DOHH2 (cell line): ENCODE measurements around the gene FFAR3.

Source experiments
- H3F3A ChIP-seq: fragments of 200-600 bp; sonication (generic), shearing (Covaris generic); 2 replicates; pipeline ENCODE4 v1.6.0; 2016; ENCODE audit warnings: antibody characterized with exemption, mild to moderate bottlenecking; ENCODE audit not compliant: control insufficient read depth, insufficient read depth
- H3K27ac ChIP-seq: fragments of 200-600 bp; sonication (generic); 2 replicates; pipeline ENCODE4 v1.5.1; 2014; ENCODE audit warnings: low read depth, mild to moderate bottlenecking, low read length, moderate library complexity
- H3K27me3 ChIP-seq: fragments of 200-600 bp; sonication (generic); 2 replicates; pipeline ENCODE4 v1.6.1; 2014; ENCODE audit warnings: mild to moderate bottlenecking, low read length, mixed read lengths; ENCODE audit not compliant: control insufficient read depth
- H3K36me3 ChIP-seq: fragments of 200-600 bp; sonication (generic); 2 replicates; pipeline ENCODE4 v1.6.1; 2014; ENCODE audit warnings: mild to moderate bottlenecking, low read length, moderate library complexity, mixed read lengths; ENCODE audit not compliant: control insufficient read depth
- H3K4me1 ChIP-seq: fragments of 200-600 bp; sonication (generic); 2 replicates; pipeline ENCODE4 v1.6.1; 2014; ENCODE audit warnings: mild to moderate bottlenecking, low read length, mixed read lengths; ENCODE audit not compliant: control insufficient read depth
- H3K4me2 ChIP-seq: fragments of 200-600 bp; sonication (generic); 2 replicates; pipeline ENCODE4 v1.6.0; 2014; ENCODE audit warnings: mild to moderate bottlenecking, low read length, moderate library complexity
- H3K4me3 ChIP-seq: fragments of 200-600 bp; sonication (generic); 2 replicates; pipeline ENCODE4 v1.5.1; 2014; ENCODE audit warnings: mild to moderate bottlenecking, low read length, mixed read lengths
- H3K79me2 ChIP-seq: fragments of 200-600 bp; sonication (generic); 2 replicates; pipeline ENCODE4 v1.6.1; 2014; ENCODE audit warnings: mild to moderate bottlenecking, low read length, mixed read lengths; ENCODE audit not compliant: control insufficient read depth
- H3K9me2 ChIP-seq: fragments of 200-600 bp; sonication (generic); replicated peaks from 2 replicates; pipeline ENCODE4 v1.6.1; 2014; ENCODE audit warnings: mild to moderate bottlenecking, low read length, mixed read lengths; ENCODE audit not compliant: control insufficient read depth
- H3K9me3 ChIP-seq: fragments of 200-600 bp; sonication (generic); 2 replicates; pipeline ENCODE4 v1.6.1; 2014; ENCODE audit warnings: antibody characterized with exemption, low read length, mixed read lengths; ENCODE audit not compliant: control insufficient read depth, insufficient read depth
- H4K20me1 ChIP-seq: fragments of 200-600 bp; sonication (generic); 2 replicates; pipeline ENCODE4 v1.6.0; 2014; ENCODE audit warnings: low read depth, mild to moderate bottlenecking, antibody characterized with exemption, low read length, moderate library complexity; ENCODE audit not compliant: control insufficient read depth, insufficient read depth
- EZH2phosphoT487 ChIP-seq: fragments of 200-600 bp; sonication (generic); IDR thresholded peaks from 2 replicates; pipeline ENCODE4 v1.6.1; 2017; ENCODE audit warnings: borderline replicate concordance, mild to moderate bottlenecking, antibody characterized with exemption, low read length, moderate library complexity, mixed read lengths
- TF ChIP-seq, protein P1 (sequence below): fragments of 200-600 bp; sonication (generic); IDR thresholded peaks from one replicate; pipeline ENCODE4 v1.5.1; 2014; ENCODE audit warnings: antibody characterized with exemption, mild to moderate bottlenecking, low read depth, low read length; ENCODE audit not compliant: poor library complexity, severe bottlenecking

The FFAR3 gene

GRCh38 chr19:35398570-35398969 lies 40.3 kb downstream of the FFAR3 start:
- Histone ChIP-seq H3K9me3 (no peaks in the 10 kb centered on the region), H3K4me3 (no peak overlapping the region), H3K27ac (no peak overlapping the region), H3K4me1 (no peaks in the 10 kb centered on the region), H3K9me2 (no peaks in the 10 kb centered on the region), H4K20me1 (0 out of 2 replicates have a peak, but pooled peaks cover 2% of the 10 kb centered on the region), H3K36me3 (no peaks in the 10 kb centered on the region), H3K27me3 (peaks cover 23% of the 10 kb centered on the region), H3K79me2 (no peaks in the 10 kb centered on the region), H3K4me2 (no peak overlapping the region), H3F3A (no peaks in the 10 kb centered on the region)
- no peak for TF ChIP-seq EZH2phosphoT487
- TF ChIP-seq, protein P1, sequence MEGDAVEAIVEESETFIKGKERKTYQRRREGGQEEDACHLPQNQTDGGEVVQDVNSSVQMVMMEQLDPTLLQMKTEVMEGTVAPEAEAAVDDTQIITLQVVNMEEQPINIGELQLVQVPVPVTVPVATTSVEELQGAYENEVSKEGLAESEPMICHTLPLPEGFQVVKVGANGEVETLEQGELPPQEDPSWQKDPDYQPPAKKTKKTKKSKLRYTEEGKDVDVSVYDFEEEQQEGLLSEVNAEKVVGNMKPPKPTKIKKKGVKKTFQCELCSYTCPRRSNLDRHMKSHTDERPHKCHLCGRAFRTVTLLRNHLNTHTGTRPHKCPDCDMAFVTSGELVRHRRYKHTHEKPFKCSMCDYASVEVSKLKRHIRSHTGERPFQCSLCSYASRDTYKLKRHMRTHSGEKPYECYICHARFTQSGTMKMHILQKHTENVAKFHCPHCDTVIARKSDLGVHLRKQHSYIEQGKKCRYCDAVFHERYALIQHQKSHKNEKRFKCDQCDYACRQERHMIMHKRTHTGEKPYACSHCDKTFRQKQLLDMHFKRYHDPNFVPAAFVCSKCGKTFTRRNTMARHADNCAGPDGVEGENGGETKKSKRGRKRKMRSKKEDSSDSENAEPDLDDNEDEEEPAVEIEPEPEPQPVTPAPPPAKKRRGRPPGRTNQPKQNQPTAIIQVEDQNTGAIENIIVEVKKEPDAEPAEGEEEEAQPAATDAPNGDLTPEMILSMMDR = no peak

GRCh38 chr19:35399231-35399630 lies 41.0 kb downstream of the FFAR3 start:
- Histone ChIP-seq H3K79me2 (no peaks in the 10 kb centered on the region), H3K36me3 (no peaks in the 10 kb centered on the region), H3F3A (no peaks in the 10 kb centered on the region)

GRCh38 chr19:35399948-35400772 lies 41.9 kb downstream of the FFAR3 start:
- no peak for TF ChIP-seq EZH2phosphoT487
- TF ChIP-seq, protein P1 = no peak

More at GRCh38 chr19:35399231-35399630, 41.0 kb downstream of the FFAR3 start:
- H3K9me2 ChIP-seq = no peaks in the 10 kb centered on the region
- H4K20me1 ChIP-seq = 0 out of 2 replicates have a peak, but pooled peaks cover 2% of the 10 kb centered on the region
- no peak overlapping the region for H3K27ac ChIP-seq
- no peak overlapping the region for H3K4me3 ChIP-seq
- H3K9me3 ChIP-seq = no peaks in the 10 kb centered on the region
- TF ChIP-seq, protein P1 = no peak
- TF ChIP-seq EZH2phosphoT487 = no peak
- peaks cover 17% of the 10 kb centered on the region for H3K27me3 ChIP-seq
- H3K4me1 ChIP-seq = no peaks in the 10 kb centered on the region
- no peak overlapping the region for H3K4me2 ChIP-seq

More at GRCh38 chr19:35399948-35400772, 41.9 kb downstream of the FFAR3 start:
- Histone ChIP-seq H3K36me3 (no peaks in the 10 kb centered on the region), H3K4me1 (no peaks in the 10 kb centered on the region), H3K9me2 (no peaks in the 10 kb centered on the region), H3K79me2 (no peaks in the 10 kb centered on the region), H4K20me1 (0 out of 2 replicates have a peak, but pooled peaks cover 2% of the 10 kb centered on the region), H3K4me3 (no peak overlapping the region), H3K27me3 (peaks cover 16% of the 10 kb centered on the region; the same call in 1 of the 2 replicates), H3K27ac (no peak overlapping the region), H3K4me2 (no peak overlapping the region), H3K9me3 (no peaks in the 10 kb centered on the region), H3F3A (no peaks in the 10 kb centered on the region)
